MM.1S (cell line): ENCODE measurements around the gene BBS1.

Experiments
- DNase-seq: peaks from one replicate; pipeline ENCODE4 v3.0.0-alpha.2; 2015
- H2AFZ ChIP-seq: fragments of 300-600 bp; sonication (generic); 2 replicates; pipeline ENCODE4 v1.6.0; 2016; ENCODE audit warnings: antibody characterized with exemption, low read length
- H3F3A ChIP-seq: fragments of 300-600 bp; sonication (generic); 2 replicates; pipeline ENCODE4 v1.6.1; 2016; ENCODE audit warnings: mild to moderate bottlenecking, antibody characterized with exemption, low read length, moderate library complexity, mixed read lengths; ENCODE audit not compliant: insufficient read depth
- H3K27ac ChIP-seq: fragments of 300-600 bp; sonication (generic); 2 replicates; pipeline ENCODE4 v1.5.1; 2016; ENCODE audit warnings: mild to moderate bottlenecking, low read length
- H3K27me3 ChIP-seq: fragments of 300-600 bp; sonication (generic); replicated peaks from 2 replicates; pipeline ENCODE4 v1.6.0; 2016; ENCODE audit warnings: low read length; ENCODE audit not compliant: insufficient read depth
- H3K36me3 ChIP-seq: fragments of 300-600 bp; sonication (generic); replicated peaks from 2 replicates; pipeline ENCODE4 v1.6.1; 2016; ENCODE audit warnings: mild to moderate bottlenecking, low read length, mixed read lengths; ENCODE audit not compliant: insufficient read depth
- H3K4me1 ChIP-seq: fragments of 300-600 bp; sonication (generic); 2 replicates; pipeline ENCODE4 v1.6.1; 2016; ENCODE audit warnings: low read length, mixed read lengths
- H3K4me2 ChIP-seq: fragments of 300-600 bp; sonication (generic); 2 replicates; pipeline ENCODE4 v1.6.0; 2016; ENCODE audit warnings: low read depth, low read length
- H3K4me3 ChIP-seq: fragments of 300-600 bp; sonication (generic); 2 replicates; pipeline ENCODE4 v1.5.1; 2016; ENCODE audit warnings: low read length, mixed read lengths
- H3K79me2 ChIP-seq: fragments of 300-600 bp; sonication (generic); 2 replicates; pipeline ENCODE4 v1.6.1; 2016; ENCODE audit warnings: mixed run types, low read length, mixed read lengths
- H3K9ac ChIP-seq: fragments of 300-600 bp; sonication (generic); 2 replicates; pipeline ENCODE4 v1.6.1; 2016; ENCODE audit warnings: low read length, mixed read lengths
- H3K9me2 ChIP-seq: fragments of 300-600 bp; sonication (generic); replicated peaks from 2 replicates; pipeline ENCODE4 v1.6.1; 2016; ENCODE audit warnings: mild to moderate bottlenecking, low read length, mixed read lengths; ENCODE audit not compliant: insufficient read depth
- H3K9me3 ChIP-seq: fragments of 300-600 bp; sonication (generic); replicated peaks from 2 replicates; pipeline ENCODE4 v1.6.1; 2016; ENCODE audit warnings: mild to moderate bottlenecking, low read length, mixed read lengths; ENCODE audit not compliant: insufficient read depth
- H4K20me1 ChIP-seq: fragments of 300-600 bp; sonication (generic); 2 replicates; pipeline ENCODE4 v1.6.1; 2016; ENCODE audit warnings: mild to moderate bottlenecking, low read length, moderate library complexity, mixed read lengths; ENCODE audit not compliant: insufficient read depth
- EZH2 ChIP-seq: fragments of 300-600 bp; sonication (generic); optimal IDR thresholded peaks from 2 replicates; pipeline ENCODE3; 2017; ENCODE audit warnings: low read depth, mild to moderate bottlenecking, antibody characterized with exemption, low read length, mixed read lengths
- EZH2phosphoT487 ChIP-seq: fragments of 300-600 bp; sonication (generic); IDR thresholded peaks from 2 replicates; pipeline ENCODE4 v1.6.1; 2018; ENCODE audit warnings: antibody characterized with exemption, low read length
- TF ChIP-seq, protein P1 (sequence below): fragments of 300-600 bp; sonication (generic); IDR thresholded peaks from 2 replicates; pipeline ENCODE4 v1.5.1; 2016; ENCODE audit warnings: antibody characterized with exemption, low read length, mixed read lengths

The BBS1 gene

DNA sequence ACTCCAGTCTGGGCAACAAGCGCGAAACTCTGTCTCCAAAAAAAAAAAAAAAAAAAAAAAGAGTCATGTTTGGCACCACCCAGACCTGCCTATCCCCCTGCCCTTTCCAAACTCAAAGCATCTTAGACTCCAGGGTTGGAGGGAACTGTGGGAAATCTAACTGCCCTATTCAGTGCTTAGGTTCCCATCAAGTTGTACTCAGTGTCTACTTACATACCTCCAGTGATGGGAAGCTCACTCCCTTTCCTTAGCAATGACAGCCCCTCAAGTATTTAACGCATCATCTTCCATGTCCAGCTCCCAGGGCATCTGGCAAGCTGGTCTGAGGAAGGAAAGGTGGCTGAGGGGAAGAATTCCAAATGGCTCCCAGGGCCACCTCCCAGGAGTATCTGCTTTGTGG is 39.3 kb downstream of the BBS1 start:
- no peak for TF ChIP-seq EZH2phosphoT487
- TF ChIP-seq, protein P1, sequence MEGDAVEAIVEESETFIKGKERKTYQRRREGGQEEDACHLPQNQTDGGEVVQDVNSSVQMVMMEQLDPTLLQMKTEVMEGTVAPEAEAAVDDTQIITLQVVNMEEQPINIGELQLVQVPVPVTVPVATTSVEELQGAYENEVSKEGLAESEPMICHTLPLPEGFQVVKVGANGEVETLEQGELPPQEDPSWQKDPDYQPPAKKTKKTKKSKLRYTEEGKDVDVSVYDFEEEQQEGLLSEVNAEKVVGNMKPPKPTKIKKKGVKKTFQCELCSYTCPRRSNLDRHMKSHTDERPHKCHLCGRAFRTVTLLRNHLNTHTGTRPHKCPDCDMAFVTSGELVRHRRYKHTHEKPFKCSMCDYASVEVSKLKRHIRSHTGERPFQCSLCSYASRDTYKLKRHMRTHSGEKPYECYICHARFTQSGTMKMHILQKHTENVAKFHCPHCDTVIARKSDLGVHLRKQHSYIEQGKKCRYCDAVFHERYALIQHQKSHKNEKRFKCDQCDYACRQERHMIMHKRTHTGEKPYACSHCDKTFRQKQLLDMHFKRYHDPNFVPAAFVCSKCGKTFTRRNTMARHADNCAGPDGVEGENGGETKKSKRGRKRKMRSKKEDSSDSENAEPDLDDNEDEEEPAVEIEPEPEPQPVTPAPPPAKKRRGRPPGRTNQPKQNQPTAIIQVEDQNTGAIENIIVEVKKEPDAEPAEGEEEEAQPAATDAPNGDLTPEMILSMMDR, result no peak
- no peak for TF ChIP-seq EZH2
- no peaks in the 10 kb centered on the region for H3K36me3 ChIP-seq
- no peaks in the 10 kb centered on the region for H4K20me1 ChIP-seq
- H3F3A ChIP-seq, result peaks cover 3% of the 10 kb centered on the region; the same call in 1 of the 2 replicates
- no peak overlapping the region for H3K4me3 ChIP-seq
- no peaks in the 10 kb centered on the region for H3K9me3 ChIP-seq
- no peak overlapping the region for H3K27ac ChIP-seq
- H3K4me2 ChIP-seq, result no peak overlapping the region
- DNase-seq, result no peak
- peaks cover 7% of the 10 kb centered on the region; the same call in 1 of the 2 replicates for H3K4me1 ChIP-seq
- H2AFZ ChIP-seq, result no peak overlapping the region
- H3K79me2 ChIP-seq, result peaks cover 5% of the 10 kb centered on the region; the same call in 1 of the 2 replicates
- peaks cover 60% of the 10 kb centered on the region for H3K27me3 ChIP-seq
- no peak overlapping the region for H3K9ac ChIP-seq
- H3K9me2 ChIP-seq, result no peaks in the 10 kb centered on the region

DNA sequence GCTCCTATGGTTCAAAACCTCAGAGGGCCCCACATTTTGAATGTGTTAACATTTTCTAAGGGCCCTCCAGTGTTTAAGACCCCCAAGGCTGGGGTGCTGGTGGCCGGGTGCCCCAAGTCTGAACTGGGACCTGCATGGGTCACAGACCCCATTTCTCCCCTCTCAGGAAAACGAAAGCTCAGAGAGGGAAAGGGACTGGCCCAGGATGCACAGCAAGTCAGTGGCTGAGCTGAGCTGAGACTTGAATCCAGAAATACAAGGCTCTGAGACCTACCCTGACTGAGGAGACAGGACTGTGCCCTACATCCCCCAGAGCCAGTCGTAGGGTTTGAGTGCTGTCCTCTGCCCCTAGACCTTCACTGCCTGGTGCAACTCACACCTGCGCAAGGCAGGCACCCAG is 40.5 kb downstream of the BBS1 start:
- Histone ChIP-seq H3K4me3 (no peak overlapping the region), H3K27me3 (peaks cover 72% of the 10 kb centered on the region), H3K4me1 (0 out of 2 replicates have a peak, but pooled peaks cover 5% of the 10 kb centered on the region), H3K27ac (no peak overlapping the region), H3K79me2 (no peaks in the 10 kb centered on the region), H3K9ac (no peak overlapping the region), H3K36me3 (no peaks in the 10 kb centered on the region), H3K9me2 (no peaks in the 10 kb centered on the region), H3K9me3 (no peaks in the 10 kb centered on the region), H3K4me2 (no peak overlapping the region), H3F3A (peaks cover 3% of the 10 kb centered on the region; the same call in 1 of the 2 replicates), H2AFZ (no peak overlapping the region), H4K20me1 (no peaks in the 10 kb centered on the region)
- DNase-seq, result no peak
- TF ChIP-seq EZH2 (no peak), EZH2phosphoT487 (no peak)
- TF ChIP-seq, protein P1, result no peak

DNA sequence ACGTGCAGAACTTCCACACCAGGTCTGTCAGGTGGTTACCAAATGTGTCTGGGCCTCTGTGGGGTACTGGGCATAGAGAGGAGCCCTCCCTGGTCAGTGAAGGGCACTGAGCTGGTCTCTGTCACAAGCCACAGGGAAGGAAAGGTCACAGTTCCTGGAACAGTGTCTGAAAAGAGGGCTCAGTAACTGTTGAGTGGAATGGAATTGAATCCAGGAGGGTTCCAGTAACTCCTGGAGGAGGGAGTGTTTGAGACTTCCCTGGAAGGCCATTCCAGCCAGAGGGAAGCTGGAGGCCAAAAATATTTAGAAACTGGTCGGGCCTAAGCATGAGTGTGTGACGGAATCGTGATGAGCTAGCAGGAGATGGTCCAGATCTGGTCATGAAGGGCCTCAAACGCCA is 44.2 kb downstream of the BBS1 start:
- no peaks in the 10 kb centered on the region for H3K36me3 ChIP-seq

More for the DNA sequence above, 44.2 kb downstream of the BBS1 start:
- Histone ChIP-seq H3K27ac (no peak overlapping the region), H3K4me1 (no peaks in the 10 kb centered on the region), H4K20me1 (no peaks in the 10 kb centered on the region), H3K79me2 (no peaks in the 10 kb centered on the region), H3K4me2 (no peak overlapping the region), H3F3A (no peaks in the 10 kb centered on the region), H3K9me2 (no peaks in the 10 kb centered on the region), H3K9me3 (no peaks in the 10 kb centered on the region), H2AFZ (no peak overlapping the region), H3K4me3 (no peak overlapping the region), H3K9ac (no peak overlapping the region), H3K27me3 (peaks cover 72% of the 10 kb centered on the region)
- TF ChIP-seq EZH2phosphoT487 (no peak), EZH2 (no peak)
- TF ChIP-seq, protein P1, result no peak
- no peak for DNase-seq
